A549 (cell line): ENCODE measurements around the gene ACIN1.

ENCODE experiments used
- CEBPB ChIP-seq, 2 experiments: fragments of >200 bp in 1 of 2; sonication (Bioruptor Twin) in 1 of 2; formaldehyde crosslinking in 1 of 2; IDR thresholded peaks; 2 replicates each; pipeline ENCODE4 v1.6.1; 2012 to 2016
- EHMT2 ChIP-seq: fragments of 200-600 bp; sonication (generic); IDR thresholded peaks from 2 replicates; pipeline ENCODE4 v1.6.1; 2016; ENCODE audit warnings: antibody characterized with exemption, low read depth, mild to moderate bottlenecking, moderate library complexity
- JUN ChIP-seq, 2 experiments: fragments of >200 bp; sonication (Bioruptor Twin); formaldehyde crosslinking; IDR thresholded peaks; 2 replicates in 1 of 2; 3 replicates in 1 of 2; pipeline ENCODE4 v1.6.1; 2016 to 2017
- KDM1A ChIP-seq: fragments of 200-600 bp; sonication (generic); IDR thresholded peaks from 2 replicates; pipeline ENCODE4 v1.6.1; 2016; ENCODE audit warnings: low read depth, mild to moderate bottlenecking
- PBX3 ChIP-seq: IDR thresholded peaks from 2 replicates; pipeline ENCODE4 v1.6.1; 2012
- PHF8 ChIP-seq: fragments of 200-600 bp; sonication (generic); IDR thresholded peaks from 2 replicates; pipeline ENCODE4 v1.6.1; 2016; ENCODE audit warnings: low read depth, mild to moderate bottlenecking, antibody characterized with exemption, moderate library complexity, borderline replicate concordance
- POLR2A ChIP-seq: IDR thresholded peaks from 2 replicates; pipeline ENCODE4 v1.6.1; 2012; ENCODE audit warnings: mild to moderate bottlenecking, low read length
- RARB ChIP-seq: fragments of 250-450 bp; sonication (Bioruptor Pico); IDR thresholded peaks from 2 replicates; pipeline ENCODE4 v1.8.0; 2021; ENCODE audit warnings: mild to moderate bottlenecking, moderate library complexity
- RFX5 ChIP-seq: fragments of 450-650 bp; IDR thresholded peaks from 2 replicates; pipeline ENCODE4 v1.7.1; 2014; ENCODE audit warnings: antibody characterized with exemption, mild to moderate bottlenecking, moderate library complexity
- ZSCAN20 ChIP-seq: fragments of 250-450 bp; sonication (Bioruptor Pico); IDR thresholded peaks from 2 replicates; pipeline ENCODE4 v1.8.0; 2022; ENCODE audit warnings: mild to moderate bottlenecking, moderate library complexity
- TF ChIP-seq, protein P1 (sequence below): fragments of >200 bp; sonication (Bioruptor Twin); formaldehyde crosslinking; IDR thresholded peaks from 3 replicates; pipeline ENCODE4 v1.5.1; 2016

GRCh38 chr14:23141706-23142444 is 46.9 kb upstream of the ACIN1 start:
- no peak for TF ChIP-seq ZSCAN20 (CRISPR knock-in tag)
- no peak for TF ChIP-seq RFX5
- no peak for TF ChIP-seq POLR2A
- TF ChIP-seq, protein P1, sequence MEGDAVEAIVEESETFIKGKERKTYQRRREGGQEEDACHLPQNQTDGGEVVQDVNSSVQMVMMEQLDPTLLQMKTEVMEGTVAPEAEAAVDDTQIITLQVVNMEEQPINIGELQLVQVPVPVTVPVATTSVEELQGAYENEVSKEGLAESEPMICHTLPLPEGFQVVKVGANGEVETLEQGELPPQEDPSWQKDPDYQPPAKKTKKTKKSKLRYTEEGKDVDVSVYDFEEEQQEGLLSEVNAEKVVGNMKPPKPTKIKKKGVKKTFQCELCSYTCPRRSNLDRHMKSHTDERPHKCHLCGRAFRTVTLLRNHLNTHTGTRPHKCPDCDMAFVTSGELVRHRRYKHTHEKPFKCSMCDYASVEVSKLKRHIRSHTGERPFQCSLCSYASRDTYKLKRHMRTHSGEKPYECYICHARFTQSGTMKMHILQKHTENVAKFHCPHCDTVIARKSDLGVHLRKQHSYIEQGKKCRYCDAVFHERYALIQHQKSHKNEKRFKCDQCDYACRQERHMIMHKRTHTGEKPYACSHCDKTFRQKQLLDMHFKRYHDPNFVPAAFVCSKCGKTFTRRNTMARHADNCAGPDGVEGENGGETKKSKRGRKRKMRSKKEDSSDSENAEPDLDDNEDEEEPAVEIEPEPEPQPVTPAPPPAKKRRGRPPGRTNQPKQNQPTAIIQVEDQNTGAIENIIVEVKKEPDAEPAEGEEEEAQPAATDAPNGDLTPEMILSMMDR = no peak
- TF ChIP-seq JUN (IDR thresholded peaks at IDR 0.05) = no peak
- no peak for TF ChIP-seq CEBPB (IDR thresholded peaks at IDR 0.05)
- TF ChIP-seq KDM1A = no peak
- TF ChIP-seq EHMT2 = no peak
- TF ChIP-seq PBX3 = no peak
- no peak for TF ChIP-seq PHF8
- TF ChIP-seq RARB = no peak
